Naive thymus-derived CD4-positive, alpha-beta T cell (primary cell): ENCODE data around the gene WDR5B. TPM values are rescaled to one million over a fixed set of nuclear protein-coding genes. Genes with fewer than 3 reads are reported as not detected.

Experiments
- ATAC-seq: fragments of 150-1000 bp; cut with Tn5 transposase; 2 replicates; pipeline ENCODE4 v1.10.0; 2021; ENCODE audit warnings: mild to moderate bottlenecking, moderate library complexity
- CTCF ChIA-PET: fragments of 350-600 bp; sonication (Branson Sonifier 250); formaldehyde crosslinking; loops from one replicate; lab custom pipeline; 2021; ENCODE audit warnings: antibody characterized with exemption; lab: Charles Lee
- POLR2A ChIA-PET: fragments of 350-600 bp; sonication (Branson Sonifier 250); formaldehyde crosslinking; loops from one replicate; lab custom pipeline; 2021; ENCODE audit warnings: antibody characterized with exemption, inconsistent platforms; lab: Charles Lee
- DNase-seq, 9 donors: peaks; one replicate each; pipeline versions ENCODE4 v3.0.0 to v3.0.0-alpha.2; 2020 to 2022; ENCODE audit warnings: mixed read lengths in 1 of 9
- H3K27ac ChIP-seq: one replicate; pipeline ENCODE4 v1.7.0; 2013; ENCODE audit warnings: mild to moderate bottlenecking, low read depth, low read length, moderate library complexity
- H3K27me3 ChIP-seq, 2 donors: one replicate each; pipeline ENCODE4 v1.7.0; 2013; ENCODE audit warnings: low read length in 2 of 2, mild to moderate bottlenecking in 2 of 2, moderate library complexity in 2 of 2; ENCODE audit not compliant: control insufficient read depth in 2 of 2, insufficient read depth in 2 of 2
- H3K36me3 ChIP-seq, 3 experiments: 1 replicate in 2 of 3; 2 replicates in 1 of 3; pipeline ENCODE4 v1.7.0; 2013; ENCODE audit warnings: low read length in 3 of 3, mild to moderate bottlenecking in 3 of 3, moderate library complexity in 1 of 3; ENCODE audit not compliant: insufficient read depth in 3 of 3, control insufficient read depth in 2 of 3
- H3K4me1 ChIP-seq, 2 donors: one replicate each; pipeline ENCODE4 v1.7.0; 2013; ENCODE audit warnings: low read length in 2 of 2, mild to moderate bottlenecking in 2 of 2, moderate library complexity in 1 of 2; ENCODE audit not compliant: control insufficient read depth in 2 of 2, insufficient read depth in 2 of 2
- H3K4me3 ChIP-seq: 2 replicates; pipeline ENCODE4 v1.7.0; 2013; ENCODE audit warnings: mild to moderate bottlenecking, low read length
- H3K9me3 ChIP-seq, 3 experiments: 1 replicate in 2 of 3; 2 replicates in 1 of 3; pipeline ENCODE4 v1.7.0; 2013; ENCODE audit warnings: low read length in 3 of 3; ENCODE audit not compliant: control insufficient read depth in 2 of 3
- H3K27ac Mint-ChIP-seq, 9 donors: one replicate each; pipeline ENCODE4 v1.8.0; 2020 to 2022; ENCODE audit warnings: mixed read lengths in 9 of 9, mild to moderate bottlenecking in 8 of 9, moderate library complexity in 5 of 9, inconsistent platforms in 2 of 9
- H3K27me3 Mint-ChIP-seq, 5 donors: one replicate each; pipeline ENCODE4 v1.8.0; 2021 to 2022; ENCODE audit warnings: mixed read lengths in 5 of 5, mild to moderate bottlenecking in 1 of 5
- H3K36me3 Mint-ChIP-seq, 5 donors: one replicate each; pipeline ENCODE4 v1.8.0; 2020 to 2022; ENCODE audit warnings: mixed read lengths in 5 of 5, mild to moderate bottlenecking in 3 of 5, inconsistent platforms in 1 of 5
- H3K4me1 Mint-ChIP-seq, 7 donors: one replicate each; pipeline ENCODE4 v1.8.0; 2020 to 2022; ENCODE audit warnings: mixed read lengths in 7 of 7, mild to moderate bottlenecking in 3 of 7, inconsistent platforms in 1 of 7
- H3K4me3 Mint-ChIP-seq, 10 donors: one replicate each; pipeline ENCODE4 v1.8.0; 2020 to 2022; ENCODE audit warnings: mild to moderate bottlenecking in 10 of 10, mixed read lengths in 10 of 10, moderate library complexity in 6 of 10, inconsistent platforms in 2 of 10
- H3K9me3 Mint-ChIP-seq, 11 donors: one replicate each; pipeline ENCODE4 v1.8.0; 2020 to 2022; ENCODE audit warnings: mixed read lengths in 11 of 11, mild to moderate bottlenecking in 4 of 11, inconsistent platforms in 1 of 11, moderate library complexity in 1 of 11
- intact Hi-C, 2 donors: fragments of 100-400 bp; cut with micrococcal nuclease; formaldehyde crosslinking; loops; one replicate each; pipeline ENCODE4 v1.15.1; 2023
- polyA plus RNA-seq, 2 donors: library from polyadenylated mRNA; unstranded; fragments of 300-500 nt; fragmentation: Illumina TruSeq; gene quantifications; one replicate each; pipeline ENCODE4 v1.2.3, GENCODE V29; 2021
- total RNA-seq, 6 experiments: library from RNA in 5 of 6; stranded (reverse) in 5 of 6; gene quantifications; 1 replicate in 5 of 6; 2 replicates in 1 of 6; pipeline ENCODE4 v1.2.3 and lab custom pipeline; 2021 to 2026

WDR5B gene
- total and polyA plus RNA-seq, 7 experiments from 2014 or later: 1.6 to 19.4 (median 5.4) TPM

- no peaks in the 10 kb centered on the region for H3K27me3 Mint-ChIP-seq
These were observed 7.9 kb downstream of the WDR5B start for GRCh38 chr3:122407946-122408345.

GRCh38 chr3:122406198-122406597 lies 9.7 kb downstream of the WDR5B start:
- DNase-seq (no peak), ATAC-seq (no peak)
- H3K9me3 ChIP-seq: no peaks in the 10 kb centered on the region
- ChIA-PET CTCF (no interaction called here), POLR2A (interaction anchor here (2.1 kb wide), 1 partner anchor 10 kb away, joined by 11 read pairs; the partner anchor contains the start of gene WDR5B)
- no peaks in the 10 kb centered on the region for H3K4me1 ChIP-seq
- H3K27me3 ChIP-seq: no peaks in the 10 kb centered on the region
- no peak overlapping the region for H3K27ac Mint-ChIP-seq
- intact Hi-C loops: no loop called here
- no peak overlapping the region for H3K4me3 ChIP-seq
- H3K27ac ChIP-seq: no peak overlapping the region
- H3K4me1 Mint-ChIP-seq: peaks cover 0 to 16% (median 7%) of the 10 kb centered on the region in 7 donors
- H3K27me3 Mint-ChIP-seq: no peaks in the 10 kb centered on the region
- H3K36me3 ChIP-seq: peaks cover 15 to 77% (median 19%) of the 10 kb centered on the region in 3 experiments
- no peak overlapping the region for H3K4me3 Mint-ChIP-seq
- peaks cover 19 to 40% (median 28%) of the 10 kb centered on the region in 5 donors for H3K36me3 Mint-ChIP-seq
- H3K9me3 Mint-ChIP-seq: no peaks in the 10 kb centered on the region

More at GRCh38 chr3:122407946-122408345, 7.9 kb downstream of the WDR5B start:
- H3K36me3 Mint-ChIP-seq: peaks cover 19 to 46% (median 27%) of the 10 kb centered on the region in 5 donors
- Histone ChIP-seq H3K27me3 (no peaks in the 10 kb centered on the region), H3K4me3 (no peak overlapping the region), H3K4me1 (no peaks in the 10 kb centered on the region), H3K27ac (no peak overlapping the region), H3K9me3 (no peaks in the 10 kb centered on the region), H3K36me3 (peaks cover 12 to 77% (median 19%) of the 10 kb centered on the region in 3 experiments)
- ATAC-seq (no peak), DNase-seq (no peak)
- CTCF ChIA-PET: interaction anchor here (1.1 kb wide), 1 partner anchor 15 kb away, joined by 10 read pairs; no protein-coding TSS in a partner anchor
- no peak overlapping the region for H3K4me3 Mint-ChIP-seq
- POLR2A ChIA-PET: interaction anchor here (1.0 to 1.8 kb wide), 4 partner anchors 8 to 794 kb away, joined by 3 to 11 read pairs (median 6); partner anchors contain the start of genes FAM162A, MIX23, SEC22A and WDR5B
- H3K9me3 Mint-ChIP-seq: no peaks in the 10 kb centered on the region
- H3K27ac Mint-ChIP-seq: no peak overlapping the region
- intact Hi-C loops: no loop called here
- peaks cover 8 to 23% (median 17%) of the 10 kb centered on the region in 7 donors for H3K4me1 Mint-ChIP-seq

DNA sequence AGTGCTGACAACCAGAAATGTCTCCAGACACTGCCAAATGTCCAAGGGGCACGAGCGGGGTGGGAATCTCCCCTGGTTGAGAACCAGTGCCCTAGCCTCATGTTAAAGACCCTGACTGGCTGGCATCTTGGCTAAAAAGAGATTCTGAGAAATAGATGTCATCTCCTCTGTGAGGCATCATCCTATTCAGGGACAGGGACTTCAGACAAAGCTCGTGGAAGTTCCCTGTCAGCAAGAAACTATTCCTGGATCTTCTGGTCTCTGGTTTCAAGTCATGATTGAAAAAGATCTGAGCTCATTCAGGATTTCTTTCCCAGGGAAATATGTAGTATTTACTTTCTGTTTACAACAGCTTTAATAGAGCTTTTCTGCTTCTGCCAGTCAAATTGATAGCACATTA lies 10.8 kb downstream of the WDR5B start:
- ChIA-PET POLR2A (interaction anchor here (2.1 kb wide), 1 partner anchor 11 kb away, joined by 11 read pairs; the partner anchor contains the start of gene WDR5B), CTCF (interaction anchor here (0.9 kb wide), 1 partner anchor 10 kb away, joined by 4 read pairs; no protein-coding TSS in a partner anchor)
- ATAC-seq (no peak), DNase-seq (no peak)
- peaks cover 15 to 40% (median 28%) of the 10 kb centered on the region in 5 donors for H3K36me3 Mint-ChIP-seq
- intact Hi-C loops: no loop called here
- Histone ChIP-seq H3K4me1 (no peaks in the 10 kb centered on the region), H3K4me3 (no peak overlapping the region), H3K27me3 (no peaks in the 10 kb centered on the region), H3K36me3 (peaks cover 13 to 68% (median 15%) of the 10 kb centered on the region in 3 experiments), H3K9me3 (no peaks in the 10 kb centered on the region), H3K27ac (no peak overlapping the region)
- H3K4me1 Mint-ChIP-seq: peaks cover 0 to 12% (median 8%) of the 10 kb centered on the region in 7 donors
- no peaks in the 10 kb centered on the region for H3K27me3 Mint-ChIP-seq
- no peaks in the 10 kb centered on the region for H3K9me3 Mint-ChIP-seq
- H3K4me3 Mint-ChIP-seq: no peak overlapping the region
- no peak overlapping the region for H3K27ac Mint-ChIP-seq

DNA sequence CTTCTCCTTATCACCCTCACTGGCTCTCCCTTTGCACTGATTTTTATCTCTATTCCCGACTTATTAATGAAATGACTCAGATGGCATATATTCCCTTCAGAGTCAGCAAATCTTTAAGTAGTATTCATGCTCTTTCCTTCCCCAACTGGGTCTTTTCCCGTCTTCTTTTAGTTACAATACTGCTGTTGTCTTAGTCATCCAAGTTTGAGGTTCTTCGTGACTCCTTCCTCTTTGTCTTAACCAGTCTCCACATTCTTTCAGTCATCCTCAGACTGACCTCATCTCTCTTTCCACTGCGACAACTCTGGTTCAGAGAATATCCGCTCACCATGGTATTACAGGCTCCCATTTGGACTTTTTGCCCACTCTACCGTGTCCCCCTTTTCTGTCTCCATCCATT lies 12.4 kb downstream of the WDR5B start:
- H3K4me3 ChIP-seq: no peak overlapping the region
- no peak overlapping the region for H3K27ac ChIP-seq
- no peaks in the 10 kb centered on the region for H3K9me3 Mint-ChIP-seq
- H3K27ac Mint-ChIP-seq: peak overlapping the region in 2 of 9 donors; percentile 1 to 16
- H3K36me3 Mint-ChIP-seq: peaks cover 13 to 35% (median 30%) of the 10 kb centered on the region in 5 donors
- POLR2A ChIA-PET: no interaction called here
- no peaks in the 10 kb centered on the region for H3K27me3 Mint-ChIP-seq
- ATAC-seq (no peak), DNase-seq (no peak)
- H3K27me3 ChIP-seq: no peaks in the 10 kb centered on the region
- H3K4me1 ChIP-seq: no peaks in the 10 kb centered on the region
- no peak overlapping the region for H3K4me3 Mint-ChIP-seq
- peaks cover 0 to 9% (median 4%) of the 10 kb centered on the region in 7 donors for H3K4me1 Mint-ChIP-seq
- H3K36me3 ChIP-seq: peaks cover 5 to 53% (median 15%) of the 10 kb centered on the region in 3 experiments
- CTCF ChIA-PET: no interaction called here
- no peaks in the 10 kb centered on the region for H3K9me3 ChIP-seq
- intact Hi-C loops: no loop called here

DNA sequence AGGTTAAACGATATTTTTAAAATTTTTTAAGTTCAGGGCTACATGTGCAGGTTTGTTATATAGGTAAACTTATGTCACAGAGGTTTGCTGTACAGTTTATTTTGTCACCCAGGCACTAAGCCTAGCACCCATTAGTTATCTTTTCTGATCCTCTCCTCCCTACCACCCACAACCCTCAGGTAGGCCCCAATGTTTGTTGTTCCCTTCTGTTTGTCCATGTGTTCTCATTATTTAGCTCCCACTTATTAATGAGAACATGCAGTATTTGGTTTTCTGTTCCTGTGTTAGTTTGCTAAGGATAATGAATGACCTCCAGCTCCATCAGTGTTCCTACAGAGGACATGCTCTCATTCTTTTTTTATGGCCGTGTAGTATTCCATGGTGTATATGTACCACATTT lies 16.9 kb downstream of the WDR5B start:
- H3K27me3 Mint-ChIP-seq: no peaks in the 10 kb centered on the region

GRCh38 chr3:122397201-122397600 lies 18.7 kb downstream of the WDR5B start:
- no peaks in the 10 kb centered on the region for H3K27me3 ChIP-seq
- H3K9me3 ChIP-seq: no peaks in the 10 kb centered on the region
- Mint-ChIP-seq H3K27me3 (no peaks in the 10 kb centered on the region), H3K36me3 (peaks cover 0 to 24% (median 0%) of the 10 kb centered on the region in 5 donors), H3K4me3 (peak overlapping the region in 1 of 10 donors; percentile 43), H3K27ac (peak overlapping the region in 1 of 9 donors; percentile 25), H3K4me1 (peaks cover 5 to 27% (median 9%) of the 10 kb centered on the region in 7 donors), H3K9me3 (no peaks in the 10 kb centered on the region)
- no peak for DNase-seq
- H3K4me1 ChIP-seq: no peaks in the 10 kb centered on the region
- no peaks in the 10 kb centered on the region for H3K36me3 ChIP-seq
- H3K4me3 ChIP-seq: no peak overlapping the region
- intact Hi-C loops: no loop called here
- POLR2A ChIA-PET: no interaction called here
- ATAC-seq: no peak
- no peak overlapping the region for H3K27ac ChIP-seq
- CTCF ChIA-PET: interaction anchor here (1.2 kb wide), 1 partner anchor 12 kb away, joined by 3 read pairs; no protein-coding TSS in a partner anchor

More for the DNA sequence above, 16.9 kb downstream of the WDR5B start:
- DNase-seq (no peak), ATAC-seq (no peak)
- Histone ChIP-seq H3K4me1 (no peaks in the 10 kb centered on the region), H3K9me3 (no peaks in the 10 kb centered on the region), H3K4me3 (no peak overlapping the region), H3K36me3 (peaks cover 0 to 10% (median 8%) of the 10 kb centered on the region in 3 experiments), H3K27me3 (no peaks in the 10 kb centered on the region), H3K27ac (no peak overlapping the region)
- Mint-ChIP-seq H3K36me3 (peaks cover 0 to 33% (median 10%) of the 10 kb centered on the region in 5 donors), H3K27ac (no peak overlapping the region), H3K4me1 (peaks cover 0 to 25% (median 10%) of the 10 kb centered on the region in 7 donors), H3K4me3 (no peak overlapping the region), H3K9me3 (no peaks in the 10 kb centered on the region)
- intact Hi-C loops: no loop called here
- CTCF ChIA-PET: no interaction called here
- POLR2A ChIA-PET: no interaction called here
